GM19438 (cell line): ENCODE measurements around the gene TTLL8.
"Not testable (repeated sequence)": the region's sequence is repeated elsewhere in the genome, so short reads cannot be mapped to it uniquely, and the experiment has no call there.

ENCODE experiments used
- ATAC-seq: cut with Tn5 transposase; IDR thresholded peaks from one replicate; pipeline ENCODE4 v1.9.1; 2021; ENCODE audit warnings: low read depth; ENCODE audit not compliant: unreplicated experiment

Gene TTLL8

DNA sequence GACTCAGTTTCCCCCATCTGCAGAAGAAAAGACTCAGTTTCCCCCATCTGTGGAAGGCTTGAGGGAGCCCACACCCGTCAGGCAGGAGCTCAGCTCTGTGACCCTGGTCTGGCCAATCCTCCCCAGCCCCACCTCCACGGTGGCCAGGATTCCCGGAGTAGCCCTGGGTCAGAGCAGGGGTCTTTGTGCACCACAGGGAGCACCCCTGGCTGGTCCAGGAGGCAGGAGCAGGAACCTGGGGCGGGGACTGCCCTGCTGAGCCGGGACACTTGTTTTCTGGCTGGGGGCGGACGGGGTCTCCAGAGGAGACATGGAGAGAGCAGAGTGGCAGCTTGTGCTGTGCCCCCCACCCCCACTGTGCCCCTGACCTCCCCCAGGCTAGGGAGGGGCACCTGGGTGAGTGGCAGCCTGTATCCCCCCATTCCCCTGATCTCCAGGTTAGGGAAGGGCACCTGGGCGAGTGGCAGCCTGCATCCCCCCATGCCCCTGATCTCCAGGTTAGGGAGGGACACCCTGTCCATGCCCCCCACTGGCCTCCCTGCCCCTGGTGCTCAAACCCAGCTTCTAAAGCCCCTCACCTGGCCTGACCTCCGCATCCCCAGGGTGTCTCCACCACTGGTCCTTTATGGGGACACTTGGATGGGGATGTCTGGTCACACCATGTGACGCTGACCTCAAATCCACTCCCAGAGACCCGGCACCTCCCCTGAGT, 64.3 kb downstream of the TTLL8 start:
- ATAC-seq, result no peak

DNA sequence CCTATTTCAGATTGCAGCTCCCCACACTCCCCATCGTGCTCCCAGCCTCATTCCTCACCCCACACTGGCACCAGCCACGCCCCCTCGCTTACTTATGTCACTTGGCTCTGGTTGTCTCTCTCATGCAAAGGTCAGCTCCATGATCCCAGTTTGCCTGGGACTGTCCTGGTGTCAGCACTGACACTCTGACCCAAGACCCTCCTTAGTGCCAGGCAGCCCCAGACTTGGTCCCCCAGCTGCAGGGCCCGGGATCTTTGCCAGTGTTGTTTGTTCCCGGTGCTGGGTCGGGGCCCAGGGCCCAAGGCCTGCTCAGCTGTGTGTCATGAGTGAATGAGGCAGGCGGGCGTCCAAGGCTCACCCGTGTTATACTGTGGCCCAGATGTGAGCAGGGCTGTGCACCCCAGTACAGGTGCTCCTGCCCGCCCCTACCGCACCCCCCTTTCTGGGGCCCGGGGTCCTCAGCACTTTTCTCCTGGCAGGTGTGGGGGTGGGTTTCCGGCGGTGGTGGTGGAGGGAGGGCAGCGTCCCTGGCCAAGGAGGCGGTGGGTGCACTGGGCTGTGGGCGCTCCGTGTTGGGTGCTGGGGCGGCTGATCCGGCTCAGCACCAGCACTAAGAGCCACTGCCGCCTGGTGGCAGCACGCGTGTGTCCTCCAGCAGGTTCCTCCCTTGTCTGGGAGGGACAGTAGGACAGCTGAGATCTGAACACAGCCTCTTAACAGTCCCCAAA, 65.0 kb downstream of the TTLL8 start:
- no peak for ATAC-seq

DNA sequence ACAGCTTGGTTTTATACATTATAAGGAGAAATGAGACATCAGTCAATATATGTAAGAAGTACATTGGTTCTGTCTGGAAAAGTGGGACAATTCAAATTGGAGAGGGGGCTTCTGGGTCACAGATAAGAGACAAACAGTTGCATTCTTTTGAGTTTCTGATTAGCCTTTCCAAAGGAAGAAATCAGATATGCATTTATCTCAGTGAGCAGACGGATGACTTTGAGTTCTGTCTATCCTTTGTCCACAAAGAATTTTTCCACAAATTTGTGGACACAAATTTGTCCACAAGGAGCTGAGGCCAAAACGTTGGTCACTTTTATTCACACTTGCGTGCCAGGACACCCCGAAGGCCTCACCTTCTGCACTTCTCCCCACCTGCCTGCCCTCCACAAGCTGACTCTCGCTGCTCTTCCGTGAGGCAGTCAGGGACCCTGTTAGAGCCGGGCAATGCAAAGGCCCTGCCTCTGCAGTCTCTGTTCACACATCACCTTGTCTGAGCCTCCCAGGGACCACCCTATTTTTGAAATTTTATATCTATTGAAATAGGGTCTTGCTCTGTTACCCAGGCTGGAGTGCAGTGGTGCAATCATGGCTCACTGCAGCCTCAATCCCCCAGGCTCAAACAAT, 66.1 kb downstream of the TTLL8 start:
- ATAC-seq, result no peak

DNA sequence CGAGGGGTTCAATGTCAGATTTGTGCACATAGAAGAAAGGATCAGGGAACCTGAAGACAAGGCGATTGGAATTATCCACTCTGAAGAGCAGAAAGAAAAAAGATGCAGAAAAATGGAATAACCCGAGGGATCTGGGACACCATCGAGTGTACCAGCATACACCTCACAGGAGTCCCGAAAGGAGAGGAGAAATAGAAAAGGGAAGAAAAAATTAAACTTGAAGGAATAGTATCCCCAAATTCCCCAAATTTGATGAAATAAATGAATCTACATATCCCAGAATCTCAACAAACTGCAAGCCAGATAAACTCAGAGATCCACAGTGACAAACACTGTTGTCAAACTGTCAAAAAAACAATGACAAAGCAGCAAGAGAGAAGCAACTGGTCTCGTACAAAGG, 66.9 kb downstream of the TTLL8 start:
- no peak for ATAC-seq

DNA sequence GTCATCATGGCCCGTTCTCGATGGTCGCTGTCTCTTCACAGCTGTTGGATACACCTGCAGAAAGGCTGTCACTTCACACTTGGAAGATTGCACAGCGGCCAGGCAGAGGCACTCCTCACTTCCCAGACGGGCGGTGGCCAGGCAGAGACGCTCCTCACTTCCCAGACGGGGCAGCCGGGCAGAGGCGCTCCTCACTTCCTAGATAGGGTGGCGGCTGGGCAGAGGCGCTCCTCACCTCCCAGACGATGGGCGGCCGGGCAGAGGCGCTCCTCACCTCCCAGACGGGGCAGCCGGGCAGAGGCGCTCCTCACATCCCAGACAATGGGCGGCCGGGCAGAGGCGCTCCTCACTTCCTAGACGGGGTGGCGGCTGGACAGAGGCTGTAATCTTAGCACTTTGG, 68.3 kb downstream of the TTLL8 start:
- ATAC-seq, result not testable (repeated sequence)

DNA sequence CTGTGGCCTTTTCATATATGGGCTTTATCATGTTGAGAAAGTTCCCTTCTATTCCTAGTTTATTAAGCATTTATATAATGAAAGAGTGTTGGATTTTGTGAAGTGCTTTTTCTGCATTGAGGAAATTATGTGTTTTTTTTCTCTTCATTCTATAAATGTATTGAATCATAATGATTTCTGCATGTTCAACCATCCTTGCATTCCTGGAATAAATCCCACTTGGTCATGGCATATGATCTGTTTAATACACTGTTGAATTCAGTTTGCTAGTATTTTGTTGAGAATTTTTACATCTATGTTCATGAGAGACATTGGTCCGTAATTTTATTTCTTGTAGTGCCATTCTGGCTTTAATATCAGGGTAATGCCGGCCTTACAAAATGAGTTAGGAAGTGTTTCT, 71.8 kb downstream of the TTLL8 start:
- no peak for ATAC-seq

DNA sequence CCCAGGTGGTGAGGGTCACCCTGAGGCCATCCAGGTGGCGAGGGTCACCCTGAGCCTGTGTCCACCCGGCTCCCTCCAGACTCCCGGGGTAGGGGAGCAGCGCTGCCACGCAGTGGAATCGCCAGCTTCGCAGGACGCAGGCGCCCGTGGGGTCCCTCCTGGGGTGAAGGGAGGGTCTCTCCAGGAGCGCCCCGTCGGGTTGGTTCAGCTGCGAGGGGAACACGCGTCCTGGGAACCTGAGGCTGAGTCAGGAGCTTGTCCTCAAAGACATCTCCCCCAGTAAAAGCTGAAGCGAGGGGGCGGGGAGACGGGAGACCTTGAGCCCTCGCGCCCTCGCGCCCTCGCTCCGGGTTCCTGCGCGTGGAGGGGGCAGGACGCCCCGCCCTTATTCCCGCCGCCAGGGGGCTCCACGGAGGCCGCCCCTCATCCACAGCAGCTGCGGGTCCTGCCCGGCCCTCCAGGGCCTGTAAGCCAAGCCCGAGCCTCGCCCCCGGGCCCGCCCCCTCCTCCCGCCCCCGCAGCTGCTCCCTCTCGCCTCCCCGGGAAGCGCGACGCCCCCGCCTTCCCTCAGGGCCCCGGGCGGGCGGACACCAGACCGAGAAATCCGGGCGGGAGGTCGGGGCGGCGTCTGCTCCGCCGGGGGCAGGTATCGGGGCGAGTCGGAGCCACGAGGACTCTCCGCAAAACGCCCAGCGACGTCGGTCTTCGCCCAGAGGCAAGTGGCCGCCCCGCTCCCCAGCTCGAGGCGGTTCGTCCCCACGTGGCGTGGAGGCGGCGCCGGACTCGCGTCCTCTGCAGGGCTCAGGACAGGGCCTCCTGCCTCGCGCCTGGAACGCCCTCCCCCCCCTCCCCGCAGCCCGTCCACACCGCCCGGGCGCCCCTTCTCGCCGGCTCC, 74.7 kb downstream of the TTLL8 start:
- no peak for ATAC-seq

DNA sequence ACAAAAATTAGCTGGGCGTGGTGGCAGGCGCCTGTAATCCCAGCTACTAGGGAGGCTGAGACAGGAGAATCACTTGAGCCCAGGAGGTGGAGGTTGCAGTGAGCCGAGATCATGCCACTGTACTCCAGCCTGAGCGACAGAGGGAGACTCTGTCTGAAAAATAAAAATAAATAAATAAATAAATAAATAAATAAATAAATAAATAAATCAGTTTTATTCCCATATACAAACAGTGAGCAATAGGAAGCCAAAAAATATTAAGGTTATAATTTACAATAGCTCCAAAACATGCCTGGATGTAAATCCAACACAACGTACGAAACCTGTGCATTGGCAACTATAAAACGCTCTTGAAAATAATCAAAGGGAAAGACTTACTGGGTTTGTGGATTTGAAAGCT, 76.3 kb downstream of the TTLL8 start:
- ATAC-seq, result not testable (repeated sequence)

DNA sequence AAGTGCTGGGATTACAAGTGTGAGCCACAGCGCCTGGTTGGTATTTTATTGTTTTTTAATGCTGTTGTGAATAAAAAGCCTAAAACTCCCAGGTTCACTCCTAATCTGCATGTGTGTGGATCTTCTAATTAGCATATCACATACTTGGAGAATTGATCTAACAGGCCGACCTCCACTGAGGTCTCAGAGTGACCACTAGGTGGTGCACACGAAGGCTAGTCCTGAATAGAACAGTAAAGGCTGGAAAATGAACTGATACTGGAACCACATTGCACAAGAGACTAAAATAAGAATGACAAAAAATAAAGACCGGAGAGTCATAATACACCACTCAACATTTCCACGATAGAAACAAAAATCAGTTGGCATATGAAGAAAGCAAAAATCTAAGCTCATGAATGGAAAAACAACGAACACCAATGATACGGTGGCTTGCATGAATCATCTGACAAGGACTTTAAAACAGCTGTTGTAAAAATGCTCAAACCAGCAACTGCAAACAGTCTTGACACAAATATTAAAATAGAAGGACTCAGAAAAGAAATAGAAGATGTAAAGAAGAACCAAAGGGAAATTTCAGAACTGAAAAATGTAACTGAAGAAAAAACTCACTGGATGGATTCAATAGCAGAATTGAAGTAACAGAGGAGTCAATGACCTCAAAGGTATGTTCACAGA, 78.4 kb downstream of the TTLL8 start:
- no peak for ATAC-seq

DNA sequence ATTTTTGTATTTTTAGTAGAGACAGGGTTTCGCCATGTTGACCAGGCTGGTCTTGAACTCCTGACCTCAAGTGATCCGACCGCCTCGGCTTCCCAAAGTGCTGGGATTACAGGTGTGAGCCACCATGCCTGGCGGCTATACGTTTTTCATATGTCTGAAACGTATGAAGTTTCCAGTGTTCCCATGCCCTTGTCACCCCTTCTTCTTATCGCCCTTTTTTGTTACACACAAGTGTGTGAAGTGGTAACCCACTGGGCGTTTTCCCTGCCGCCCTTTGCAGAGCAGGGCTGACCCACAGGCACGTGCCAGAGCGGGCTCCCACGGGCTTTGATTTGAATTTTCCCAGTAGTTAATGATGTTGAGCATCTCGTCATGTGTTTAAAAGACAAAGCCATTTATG, 80.5 kb downstream of the TTLL8 start:
- no peak for ATAC-seq

DNA sequence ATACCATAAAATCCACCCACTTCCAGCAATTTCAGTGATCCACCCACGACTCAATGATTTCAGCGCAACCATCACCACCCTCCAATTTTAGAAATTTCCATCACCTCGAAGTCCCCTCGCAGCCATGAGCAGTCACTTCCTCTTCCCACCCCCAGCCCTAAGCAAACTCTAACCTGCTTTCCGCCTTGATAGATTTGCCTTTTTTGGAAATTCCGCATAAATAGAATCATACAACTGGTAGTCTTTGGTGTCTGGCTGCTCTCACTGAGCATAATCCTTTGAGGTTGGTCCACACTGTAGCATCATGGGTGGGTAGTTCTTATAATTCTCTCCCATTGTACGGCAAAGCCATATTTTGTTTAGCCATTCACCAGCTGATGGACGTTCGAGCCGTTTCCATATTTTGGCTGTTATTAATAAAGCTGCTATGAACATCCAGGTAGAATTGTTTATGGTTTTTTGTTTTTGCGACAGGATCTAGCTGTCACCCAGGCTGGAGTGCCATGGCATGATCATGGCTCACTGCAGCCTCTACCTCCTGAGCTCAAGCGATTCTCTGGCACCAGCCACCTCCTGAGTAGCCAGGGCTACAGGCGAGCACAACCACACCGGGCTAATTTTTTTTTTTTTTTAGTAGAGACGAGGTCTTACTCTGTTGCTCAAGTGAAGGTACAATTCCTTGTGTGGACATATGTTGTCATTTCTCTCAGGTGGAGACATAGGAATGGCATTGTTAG, 81.5 kb downstream of the TTLL8 start:
- ATAC-seq, result no peak

DNA sequence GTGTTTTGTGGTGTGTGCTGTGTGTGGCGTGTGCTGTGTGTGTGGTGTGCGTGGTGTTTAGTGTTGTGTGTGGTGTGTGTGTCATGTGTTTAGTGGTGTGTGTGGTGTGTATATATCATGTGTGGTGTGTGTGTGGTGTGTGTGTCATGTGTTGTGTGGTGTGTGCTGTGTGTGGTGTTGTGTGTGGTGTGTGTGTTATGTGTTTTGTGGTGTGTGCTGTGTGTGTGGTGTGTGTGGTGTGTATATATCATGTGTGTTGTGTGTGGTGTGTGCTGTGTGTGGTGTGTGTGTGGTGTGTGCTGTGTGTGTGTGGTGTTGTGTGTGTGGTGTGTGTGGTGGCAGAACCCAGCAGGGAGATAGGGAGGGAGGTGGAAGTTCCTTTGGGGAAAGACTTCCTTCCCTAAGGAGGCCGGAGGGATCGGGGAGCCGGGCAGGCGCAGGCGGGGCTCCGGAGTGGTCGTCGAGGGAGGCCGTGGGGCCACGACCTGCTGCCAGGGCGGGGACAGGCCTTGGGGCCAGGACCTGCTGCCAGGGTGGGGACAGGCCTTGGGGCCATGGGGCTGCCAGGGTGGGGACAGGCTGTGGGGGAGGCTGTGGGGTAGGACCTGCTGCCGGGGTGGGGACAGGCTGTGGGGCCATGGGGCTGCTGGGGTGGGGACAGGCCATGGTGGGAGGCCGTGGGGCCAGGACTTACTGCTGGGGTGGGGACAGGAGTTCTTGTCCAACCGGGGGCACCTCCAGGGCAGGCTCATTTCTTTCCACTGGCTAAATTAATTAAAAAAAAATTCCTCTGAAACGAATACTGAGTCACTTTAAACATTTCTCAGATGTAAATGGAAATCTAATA, 82.3 kb downstream of the TTLL8 start:
- no peak for ATAC-seq

DNA sequence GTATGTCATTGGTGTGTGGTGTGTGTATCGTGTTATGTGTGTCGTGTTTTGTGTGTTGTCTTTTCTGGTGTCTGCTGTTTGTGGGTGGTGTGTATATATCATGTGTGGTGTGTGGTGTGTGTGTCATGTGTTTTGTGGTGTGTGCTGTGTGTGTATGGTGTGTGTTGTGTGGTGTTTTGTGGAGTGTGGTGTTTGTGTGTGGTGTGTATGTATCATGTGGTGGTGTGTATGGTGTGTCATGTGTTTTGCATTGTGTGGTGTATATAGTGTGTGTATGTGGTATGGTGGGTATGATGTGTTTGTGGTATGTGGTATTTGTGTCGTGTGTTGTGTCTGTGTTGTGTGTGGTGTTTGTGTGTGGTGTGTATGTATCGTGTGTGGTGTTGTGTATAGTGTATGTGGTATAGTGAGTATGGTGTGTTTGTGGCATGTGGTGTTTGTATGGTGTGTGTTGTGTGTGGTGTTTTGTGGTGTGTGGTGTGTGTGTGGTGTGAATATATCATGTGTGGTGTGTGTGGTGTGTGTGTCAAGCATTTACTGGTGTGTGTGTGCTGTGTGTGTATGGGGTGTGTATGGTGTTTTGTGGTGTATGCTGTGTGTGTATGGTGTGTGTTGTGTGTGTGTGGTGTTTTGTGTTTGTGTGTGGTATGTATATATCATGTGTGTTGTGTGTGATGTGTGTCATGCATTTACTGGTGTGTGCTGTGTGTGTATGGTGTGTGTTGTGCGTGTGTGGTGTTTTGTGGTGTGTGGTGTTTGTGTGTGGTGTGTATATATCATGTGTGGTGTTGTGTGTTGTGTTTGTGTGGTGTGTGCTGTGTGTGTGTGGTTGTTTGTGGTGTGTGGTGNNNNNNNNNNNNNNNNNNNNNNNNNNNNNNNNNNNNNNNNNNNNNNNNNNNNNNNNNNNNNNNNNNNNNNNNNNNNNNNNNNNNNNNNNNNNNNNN, 84.8 kb downstream of the TTLL8 start:
- ATAC-seq, result no peak

DNA sequence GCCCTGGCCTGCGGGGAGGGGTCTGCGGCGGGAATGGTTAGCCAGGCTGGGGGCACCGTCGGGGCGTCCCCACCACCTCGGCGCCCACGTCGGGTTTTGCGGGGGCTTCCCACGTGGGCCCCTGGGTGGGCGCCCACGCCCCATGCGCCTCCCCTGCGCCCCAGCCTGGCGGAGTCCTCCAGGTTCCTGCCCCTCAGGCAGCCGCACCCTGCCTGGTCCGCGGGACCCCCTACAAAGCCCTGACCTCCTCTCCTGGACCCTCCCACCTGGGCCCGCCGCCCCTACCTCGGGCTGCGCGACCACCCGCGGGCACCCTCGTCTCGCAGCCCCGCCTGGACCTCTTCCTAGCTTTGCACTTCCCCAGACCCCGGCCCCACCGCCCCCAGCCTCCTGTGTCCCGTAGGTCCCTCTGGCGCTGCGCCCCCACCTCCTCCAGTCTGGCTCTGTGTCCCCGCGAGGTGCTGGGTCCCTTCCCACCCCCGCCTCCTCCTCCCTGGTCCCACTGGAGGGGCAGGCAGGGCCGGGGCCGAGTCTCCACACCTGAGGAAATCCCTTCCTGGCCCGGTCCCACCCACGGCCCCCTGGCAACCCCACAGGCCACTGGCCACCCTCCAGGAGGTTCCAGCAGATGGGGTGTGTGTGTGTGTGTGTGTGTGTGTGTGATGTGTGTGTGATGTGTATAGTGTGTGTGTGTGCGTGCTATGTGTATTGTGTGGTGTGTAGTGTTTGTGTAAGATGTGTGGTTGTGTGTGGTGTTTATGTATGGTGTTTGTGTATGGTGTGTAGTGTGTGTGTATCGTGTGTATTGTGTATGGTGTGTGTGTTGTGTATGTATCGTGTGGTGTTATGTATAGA, 85.7 kb downstream of the TTLL8 start:
- no peak for ATAC-seq

DNA sequence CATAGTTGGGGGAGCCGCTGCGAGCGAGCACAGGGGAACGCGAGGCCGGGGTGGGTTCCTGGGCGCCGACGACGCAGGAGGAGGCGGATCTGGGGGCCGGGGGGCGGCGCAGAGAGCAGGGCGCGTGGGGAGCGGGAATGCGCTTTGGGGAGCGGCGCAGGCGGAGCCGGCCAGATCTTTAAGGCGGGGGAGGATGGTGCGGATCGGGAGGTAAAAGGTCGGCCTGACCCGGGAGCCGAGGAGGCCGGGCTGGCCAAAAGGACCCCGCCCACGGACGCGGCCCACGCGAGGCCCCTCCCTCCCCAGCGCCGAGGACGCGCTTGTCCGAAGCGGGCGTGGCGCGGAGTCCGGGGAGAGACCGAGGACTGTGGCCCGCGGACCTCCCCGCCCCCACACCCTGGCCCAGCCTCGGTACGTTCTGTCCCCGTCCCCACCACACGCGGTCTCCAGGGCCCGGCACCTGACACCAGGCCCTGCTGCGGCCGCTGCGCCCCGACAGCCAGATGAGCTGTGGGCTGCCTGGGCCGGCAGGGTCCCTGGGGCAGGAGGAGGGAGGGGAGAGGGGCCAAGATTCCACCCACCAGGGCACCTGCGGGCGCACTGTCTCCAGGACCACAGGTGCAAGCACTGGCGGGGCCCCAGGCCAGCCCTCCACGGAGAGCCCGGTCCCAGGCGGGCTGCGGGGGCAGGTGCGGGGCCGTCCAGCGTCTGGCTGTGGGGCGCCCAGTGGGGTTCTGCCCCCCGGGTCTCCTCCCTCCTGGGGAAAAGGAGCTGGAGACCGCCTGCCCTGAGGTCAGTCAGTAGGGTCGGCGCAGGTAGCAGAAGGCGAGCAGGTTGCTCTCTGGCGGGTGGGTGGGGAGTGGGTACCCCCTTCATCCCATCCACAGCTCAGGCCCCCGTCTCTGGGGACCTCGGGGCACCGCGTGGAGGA, 86.6 kb downstream of the TTLL8 start:
- ATAC-seq, result peak; percentile 15
